A549 (cell line): ENCODE results near the gene SCAMP1. TPM values are rescaled to one million over a fixed set of nuclear protein-coding genes. Genes with fewer than 3 reads are reported as not detected.

Source experiments
- ATAC-seq, 2 experiments: fragments of 200-7000 bp in 1 of 2; fragments of >200 bp in 1 of 2; cut with Nextera tagmentation in 1 of 2; cut with Tn5 transposase in 1 of 2; 3 replicates each; pipeline versions ENCODE4 v1.8.0 to v1.9.1; 2018 to 2020; ENCODE audit warnings: mild to moderate bottlenecking in 1 of 2, moderate library complexity in 1 of 2
- CTCF ChIA-PET: fragments of 300-600 bp; sonication (Branson Sonifier 250); formaldehyde crosslinking; extraction: SDS; loops from one replicate; lab custom pipeline; 2021; ENCODE audit warnings: antibody characterized with exemption, inconsistent platforms; lab: Yijun Ruan, JAX
- POLR2A ChIA-PET: fragments of 350-600 bp; formaldehyde crosslinking; extraction: SDS; loops from one replicate; lab custom pipeline; 2021; ENCODE audit warnings: antibody characterized with exemption, inconsistent platforms; lab: Yijun Ruan, JAX
- DNase-seq, 2 experiments: peaks; one replicate each; pipeline versions ENCODE4 v3.0.0 to v3.0.0-alpha.2; 2011 to 2016; ENCODE audit warnings: low read depth in 1 of 2, low spot score in 1 of 2
- FAIRE-seq: peaks from 2 replicates; lab custom pipeline; 2011; peaks lifted over from hg19 to GRCh38; lab: Jason Lieb, UNC
- H3K27ac ChIP-seq, 2 experiments: fragments of >200 bp; sonication (Bioruptor Twin); formaldehyde crosslinking; 3 replicates each; pipeline ENCODE4 v1.5.1; 2016 to 2017
- H3K4me1 ChIP-seq: fragments of >200 bp; sonication (Bioruptor Twin); formaldehyde crosslinking; 3 replicates; pipeline ENCODE4 v1.6.1; 2016
- H3K4me2 ChIP-seq: fragments of >200 bp; sonication (Bioruptor Twin); formaldehyde crosslinking; 3 replicates; pipeline ENCODE4 v1.6.1; 2016
- H3K4me3 ChIP-seq: fragments of >200 bp; sonication (Bioruptor Twin); formaldehyde crosslinking; 3 replicates; pipeline ENCODE4 v1.5.1; 2016
- H3K9me3 ChIP-seq: fragments of >200 bp; sonication (Bioruptor Twin); formaldehyde crosslinking; 3 replicates; pipeline ENCODE4 v1.6.1; 2016
- FOSB ChIP-seq: fragments of 250-450 bp; sonication (Bioruptor Pico); IDR thresholded peaks from 2 replicates; pipeline ENCODE4 v1.5.0; 2020; ENCODE audit warnings: mild to moderate bottlenecking, moderate library complexity
- HDAC2 ChIP-seq: fragments of 200-600 bp; sonication (generic); IDR thresholded peaks from 2 replicates; pipeline ENCODE4 v1.6.1; 2016
- HOXB13 ChIP-seq: fragments of 250-450 bp; sonication (Bioruptor Pico); IDR thresholded peaks from 2 replicates; pipeline ENCODE4 v1.5.0; 2020; ENCODE audit warnings: low read depth, mild to moderate bottlenecking, moderate library complexity
- HOXB5 ChIP-seq: fragments of 250-450 bp; sonication (Bioruptor Pico); IDR thresholded peaks from 2 replicates; pipeline ENCODE4 v1.5.0; 2020; ENCODE audit warnings: mild to moderate bottlenecking, moderate library complexity
- JUN ChIP-seq, 2 experiments: fragments of >200 bp; sonication (Bioruptor Twin); formaldehyde crosslinking; IDR thresholded peaks; 2 replicates in 1 of 2; 3 replicates in 1 of 2; pipeline ENCODE4 v1.6.1; 2016 to 2017
- MAFK ChIP-seq: fragments of 450-650 bp; IDR thresholded peaks from 2 replicates; pipeline ENCODE4 v1.6.1; 2014; ENCODE audit not compliant: partially characterized antibody
- MYC ChIP-seq: IDR thresholded peaks from 2 replicates; pipeline ENCODE4 v1.6.1; 2012; ENCODE audit warnings: mild to moderate bottlenecking, inconsistent platforms, low read length, improper control_type of control experiment, borderline replicate concordance
- POLR2A ChIP-seq: IDR thresholded peaks from 2 replicates; pipeline ENCODE4 v1.6.1; 2012; ENCODE audit warnings: mild to moderate bottlenecking, low read length
- RCOR1 ChIP-seq: fragments of 150-350 bp; IDR thresholded peaks from 2 replicates; pipeline ENCODE4 v1.6.1; 2014; ENCODE audit warnings: antibody characterized with exemption, low read length, low read depth
- RFX5 ChIP-seq: fragments of 450-650 bp; IDR thresholded peaks from 2 replicates; pipeline ENCODE4 v1.7.1; 2014; ENCODE audit warnings: antibody characterized with exemption, mild to moderate bottlenecking, moderate library complexity
- TFCP2L1 ChIP-seq: fragments of 250-450 bp; sonication (Bioruptor Pico); IDR thresholded peaks from 2 replicates; pipeline ENCODE4 v1.5.0; 2021; ENCODE audit warnings: mild to moderate bottlenecking
- ZFP36 ChIP-seq: fragments of 450-650 bp; IDR thresholded peaks from 2 replicates; pipeline ENCODE4 v1.6.1; 2014; ENCODE audit warnings: borderline replicate concordance; ENCODE audit not compliant: partially characterized antibody
- ZSCAN20 ChIP-seq: fragments of 250-450 bp; sonication (Bioruptor Pico); IDR thresholded peaks from 2 replicates; pipeline ENCODE4 v1.8.0; 2022; ENCODE audit warnings: mild to moderate bottlenecking, moderate library complexity
- WGBS: methylation state at CpG from one replicate; pipeline ENCODE4 v1.1.6; 2017; ENCODE audit errors: missing lambda C conversion rate; 5-methylcytosine and 5-hydroxymethylcytosine counted together
- polyA plus RNA-seq, 4 experiments: library from polyadenylated mRNA; depleted of rRNA in 3 of 4; stranded (reverse); fragments of >200 nt; fragmentation: RNase III in 1 of 4; extraction: RNeasy Plus Mini Kit Qiagen cat#74134 plus additional on column Dnase treatment in 1 of 4; gene quantifications; 2 replicates in 3 of 4; 3 replicates in 1 of 4; pipeline ENCODE4 v1.2.3, GENCODE V29; 2011 to 2017
- TF ChIP-seq, protein P1 (sequence below): fragments of 250-450 bp; sonication (Bioruptor Pico); IDR thresholded peaks from 2 replicates; pipeline ENCODE4 v1.5.0; 2020; ENCODE audit warnings: low read depth, mild to moderate bottlenecking, moderate library complexity
- TF ChIP-seq, protein P2 (sequence below): IDR thresholded peaks from 2 replicates; pipeline ENCODE4 v1.6.1; 2012
- TF ChIP-seq, protein P3 (sequence below): fragments of >200 bp; sonication (Bioruptor Twin); formaldehyde crosslinking; IDR thresholded peaks from 3 replicates; pipeline ENCODE4 v1.6.1; 2016

Gene SCAMP1
- polyA plus RNA-seq, 2 of the 4 experiments (the other 2 are of a cell fraction): 23.8 to 42.2 TPM

DNA sequence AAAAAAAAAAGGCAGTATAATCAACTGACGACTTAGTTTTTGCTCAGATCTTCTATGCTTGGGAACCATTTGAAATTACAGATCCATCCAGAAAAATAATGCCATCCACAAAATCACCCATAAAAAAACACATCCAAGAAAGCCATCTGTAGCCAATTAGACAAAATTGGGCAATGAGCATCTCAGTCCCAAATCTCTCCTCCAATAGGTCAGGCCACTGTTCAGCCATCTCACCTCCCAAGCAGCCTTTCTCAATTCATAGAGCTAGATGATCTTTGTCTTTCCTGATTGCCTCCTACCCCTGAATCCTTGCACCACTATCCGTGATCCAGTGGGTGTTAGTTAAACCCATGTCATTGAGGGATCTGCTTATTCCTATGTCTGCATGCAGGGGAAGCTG lies 139.6 kb downstream of the SCAMP1 start:
- FAIRE-seq: no peak
- no peak for ATAC-seq
- no peak overlapping the region for H3K4me3 ChIP-seq
- H3K27ac ChIP-seq: no peak overlapping the region
- peaks cover 22% of the 10 kb centered on the region for H3K4me1 ChIP-seq
- CTCF ChIA-PET: no interaction called here
- no peak overlapping the region for H3K4me2 ChIP-seq
- no peak for DNase-seq
- TF ChIP-seq, protein P1, sequence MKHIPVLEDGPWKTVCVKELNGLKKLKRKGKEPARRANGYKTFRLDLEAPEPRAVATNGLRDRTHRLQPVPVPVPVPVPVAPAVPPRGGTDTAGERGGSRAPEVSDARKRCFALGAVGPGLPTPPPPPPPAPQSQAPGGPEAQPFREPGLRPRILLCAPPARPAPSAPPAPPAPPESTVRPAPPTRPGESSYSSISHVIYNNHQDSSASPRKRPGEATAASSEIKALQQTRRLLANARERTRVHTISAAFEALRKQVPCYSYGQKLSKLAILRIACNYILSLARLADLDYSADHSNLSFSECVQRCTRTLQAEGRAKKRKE (CRISPR knock-in tag): no peak
- TF ChIP-seq POLR2A (no peak), ZSCAN20 (CRISPR knock-in tag) (no peak)
- TF ChIP-seq, all 56 proteins: peak for 0
- no peaks in the 10 kb centered on the region for H3K9me3 ChIP-seq
- POLR2A ChIA-PET: no interaction called here
- WGBS: 92% methylated on average over 2 of the region's 2 CpGs

DNA sequence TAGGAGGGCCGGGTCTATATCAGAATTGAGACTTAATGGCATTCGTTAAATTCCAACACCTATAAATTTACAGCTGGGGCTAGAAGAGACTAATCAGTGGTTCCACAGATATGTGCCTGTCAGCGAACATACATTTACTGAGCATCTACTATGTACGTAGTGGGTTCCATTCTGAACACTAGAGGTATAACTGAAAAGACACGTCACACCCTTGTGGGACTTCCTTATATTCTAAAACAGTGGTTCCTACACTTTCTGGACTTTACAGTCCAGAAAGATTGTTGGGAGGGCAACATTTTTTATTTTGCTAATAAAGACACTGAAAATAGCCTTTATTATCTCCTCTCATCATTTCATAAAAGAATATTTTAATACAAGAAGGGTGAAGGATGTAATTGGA lies 140.5 kb downstream of the SCAMP1 start:
- Histone ChIP-seq H3K9me3 (no peaks in the 10 kb centered on the region), H3K4me2 (no peak overlapping the region), H3K27ac (no peak overlapping the region)
- DNase-seq: no peak
- ChIA-PET POLR2A (no interaction called here), CTCF (no interaction called here)
- TF ChIP-seq JUN (IDR thresholded peaks at IDR 0.05): no peak
- no peak for TF ChIP-seq MYC
- TF ChIP-seq, all 56 proteins: peak for 0
- WGBS: 83% methylated on average over 5 of the region's 5 CpGs
- ATAC-seq: no peak
- Histone ChIP-seq H3K4me3 (no peak overlapping the region), H3K4me1 (peaks cover 30% of the 10 kb centered on the region)
- FAIRE-seq: no peak

DNA sequence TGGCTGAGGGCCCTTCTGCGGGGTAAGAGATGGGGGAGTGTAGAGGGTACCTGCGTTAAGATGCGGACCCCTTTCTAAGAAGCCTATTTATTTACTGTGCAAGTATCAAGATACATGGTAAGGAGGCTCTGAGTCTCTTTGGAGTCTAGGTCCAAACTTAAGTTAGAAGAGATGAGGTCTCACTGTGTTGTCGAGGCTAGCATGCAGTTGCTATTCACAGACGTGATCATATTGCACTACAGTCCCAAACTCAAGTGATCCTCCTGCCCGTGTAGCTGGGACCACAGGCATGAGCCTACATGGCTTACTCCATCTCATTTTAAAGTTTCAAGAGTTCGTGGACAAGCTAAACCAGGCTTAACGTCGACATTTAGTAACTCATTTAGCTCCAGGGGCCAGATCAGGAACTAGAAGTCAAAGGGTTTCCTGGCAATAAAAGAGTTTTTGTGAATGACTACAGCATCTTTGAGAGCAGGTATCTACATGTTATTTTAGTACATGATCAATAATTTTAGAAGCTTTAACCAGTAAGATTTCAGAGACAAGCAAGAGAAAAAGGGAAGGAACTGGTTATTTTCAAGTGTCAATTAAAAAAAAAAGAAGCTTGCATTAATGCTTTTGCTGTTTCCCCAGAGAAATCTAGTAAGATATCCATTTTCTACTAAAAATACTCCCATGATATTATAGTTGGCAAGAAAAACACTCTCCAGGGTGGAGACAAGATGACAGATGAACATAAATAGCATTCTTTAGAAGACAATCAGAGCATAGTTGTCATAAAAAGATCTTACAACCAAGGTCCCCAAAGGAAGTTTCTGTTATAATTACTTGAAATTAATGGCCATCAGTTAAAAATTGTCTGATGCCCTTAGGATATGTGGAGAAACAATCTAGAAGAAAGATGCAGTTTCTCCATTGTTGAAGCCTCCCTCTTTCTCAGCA lies 141.3 kb downstream of the SCAMP1 start:
- Histone ChIP-seq H3K27ac (no peak overlapping the region), H3K4me2 (no peak overlapping the region), H3K4me3 (no peak overlapping the region), H3K4me1 (peaks cover 29% of the 10 kb centered on the region), H3K9me3 (no peaks in the 10 kb centered on the region)
- ATAC-seq: no peak
- DNase-seq: no peak
- TF ChIP-seq, protein P2, sequence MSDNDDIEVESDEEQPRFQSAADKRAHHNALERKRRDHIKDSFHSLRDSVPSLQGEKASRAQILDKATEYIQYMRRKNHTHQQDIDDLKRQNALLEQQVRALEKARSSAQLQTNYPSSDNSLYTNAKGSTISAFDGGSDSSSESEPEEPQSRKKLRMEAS: no peak
- TF ChIP-seq HDAC2 (no peak), POLR2A (no peak), HOXB5 (CRISPR knock-in tag) (no peak), HOXB13 (CRISPR knock-in tag) (no peak)
- ChIA-PET CTCF (interaction anchor here (0.6 to 1.4 kb wide), 5 partner anchors 18 to 779 kb away, joined by 3 to 5 read pairs (median 3); no protein-coding TSS in a partner anchor), POLR2A (no interaction called here)
- FAIRE-seq: no peak
- 88% methylated on average over 9 of the region's 9 CpGs for WGBS

DNA sequence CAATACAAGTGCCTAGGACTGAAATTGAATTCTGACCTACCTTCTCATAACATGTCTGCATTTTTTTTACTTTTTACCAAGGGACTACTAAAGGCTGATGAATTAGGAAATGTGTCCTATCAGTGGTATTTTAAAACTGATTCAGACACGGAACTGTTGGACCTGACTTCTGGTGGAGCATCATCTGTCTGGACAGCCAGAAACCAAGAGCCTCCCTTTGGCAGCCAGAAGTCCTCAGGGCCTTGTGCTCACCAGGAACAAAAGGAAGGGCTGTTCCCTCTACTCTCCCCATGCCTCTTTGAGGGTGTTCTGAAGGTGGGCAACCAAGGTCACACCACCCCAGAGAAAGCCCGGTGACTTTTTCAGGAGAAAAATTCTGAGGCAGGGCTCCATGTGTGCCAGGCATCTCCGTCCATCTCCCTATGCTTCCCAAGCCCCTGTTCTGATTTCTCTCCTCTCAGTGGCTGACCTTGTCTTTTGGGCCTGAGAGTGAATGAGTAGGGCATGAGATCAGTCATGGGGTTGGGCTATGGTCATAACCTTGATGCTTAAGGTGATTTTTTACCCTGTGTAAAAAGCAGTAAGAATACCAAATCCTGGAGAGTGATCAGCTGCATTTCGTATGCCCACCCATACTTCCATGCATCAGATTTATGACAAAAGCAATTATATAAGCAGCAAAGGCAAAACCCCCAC lies 143.7 kb downstream of the SCAMP1 start:
- FAIRE-seq: no peak
- Histone ChIP-seq H3K4me1 (peaks cover 43% of the 10 kb centered on the region), H3K9me3 (no peaks in the 10 kb centered on the region), H3K4me3 (no peak overlapping the region), H3K27ac (peak overlapping the region in 1 of 2 experiments; percentile 72; a peak in 3 of 6 replicates), H3K4me2 (no peak overlapping the region)
- no peak for TF ChIP-seq RFX5
- no peak for TF ChIP-seq MAFK
- TF ChIP-seq RCOR1: no peak
- no peak for TF ChIP-seq HOXB5 (CRISPR knock-in tag)
- TF ChIP-seq ZFP36: no peak
- TF ChIP-seq, protein P3, sequence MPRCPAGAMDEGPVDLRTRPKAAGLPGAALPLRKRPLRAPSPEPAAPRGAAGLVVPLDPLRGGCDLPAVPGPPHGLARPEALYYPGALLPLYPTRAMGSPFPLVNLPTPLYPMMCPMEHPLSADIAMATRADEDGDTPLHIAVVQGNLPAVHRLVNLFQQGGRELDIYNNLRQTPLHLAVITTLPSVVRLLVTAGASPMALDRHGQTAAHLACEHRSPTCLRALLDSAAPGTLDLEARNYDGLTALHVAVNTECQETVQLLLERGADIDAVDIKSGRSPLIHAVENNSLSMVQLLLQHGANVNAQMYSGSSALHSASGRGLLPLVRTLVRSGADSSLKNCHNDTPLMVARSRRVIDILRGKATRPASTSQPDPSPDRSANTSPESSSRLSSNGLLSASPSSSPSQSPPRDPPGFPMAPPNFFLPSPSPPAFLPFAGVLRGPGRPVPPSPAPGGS: no peak
- no peak for TF ChIP-seq FOSB (CRISPR knock-in tag)
- TF ChIP-seq TFCP2L1 (CRISPR knock-in tag): no peak
- ChIA-PET POLR2A (interaction anchor here (1.2 kb wide), 1 partner anchor 25 kb away, joined by 5 read pairs; no protein-coding TSS in a partner anchor), CTCF (interaction anchor here (1.6 to 1.8 kb wide), 2 partner anchors 16 to 29 kb away, joined by 5 read pairs; no protein-coding TSS in a partner anchor)
- no peak for DNase-seq
- WGBS: 97% methylated on average over 4 of the region's 4 CpGs
- ATAC-seq: no peak
